OCI-M1 (cell line): Measurements from ENCODE around the gene CREB5.

Source experiments
- DNase-seq: peaks from one replicate; lab custom pipeline; 2025; lab: John Stamatoyannopoulos, UW

CREB5 gene

DNA sequence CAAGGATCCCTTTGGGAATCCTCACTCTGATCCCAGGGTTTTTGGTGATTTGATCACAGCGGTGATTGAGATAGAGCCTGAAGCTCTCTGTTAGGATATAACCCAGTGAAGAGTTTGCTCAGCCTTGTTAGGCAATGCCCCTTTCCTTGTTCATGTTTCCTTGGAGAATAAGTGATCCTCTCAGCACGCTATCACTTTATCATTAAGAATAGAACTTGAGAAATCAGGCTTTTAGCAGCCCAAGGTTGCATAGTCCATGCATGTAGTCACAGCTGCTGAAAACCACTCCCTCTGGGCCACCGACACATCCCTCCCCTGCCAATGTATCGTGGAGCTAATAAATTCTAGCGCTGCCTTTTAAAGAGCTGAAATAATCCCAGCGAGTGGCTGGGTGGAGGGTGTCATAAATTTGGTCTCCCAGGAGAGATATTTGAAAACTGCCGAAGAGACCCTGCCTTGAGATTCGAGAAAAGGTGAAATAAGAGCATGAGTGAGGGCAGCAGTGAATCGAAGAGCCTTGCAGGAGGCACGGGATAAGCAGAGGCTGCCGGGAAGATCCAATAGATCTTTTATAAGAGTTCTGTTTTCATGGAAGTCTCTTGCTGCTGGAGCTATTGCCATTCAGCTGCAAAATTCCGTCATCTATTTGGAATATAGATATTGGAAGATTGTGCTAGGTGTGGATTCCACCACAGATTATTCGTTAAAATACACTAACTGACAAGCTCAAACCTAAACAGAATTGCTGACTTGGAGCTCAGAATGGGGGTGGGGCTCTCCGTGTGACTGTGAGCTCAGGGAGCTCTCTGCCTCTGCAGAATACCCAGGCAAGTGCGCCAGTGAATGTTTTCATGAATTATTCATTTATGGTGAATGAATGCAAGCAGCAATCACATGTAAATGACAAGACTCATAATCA lies 296.0 kb downstream of the CREB5 start:
- no peak for DNase-seq

DNA sequence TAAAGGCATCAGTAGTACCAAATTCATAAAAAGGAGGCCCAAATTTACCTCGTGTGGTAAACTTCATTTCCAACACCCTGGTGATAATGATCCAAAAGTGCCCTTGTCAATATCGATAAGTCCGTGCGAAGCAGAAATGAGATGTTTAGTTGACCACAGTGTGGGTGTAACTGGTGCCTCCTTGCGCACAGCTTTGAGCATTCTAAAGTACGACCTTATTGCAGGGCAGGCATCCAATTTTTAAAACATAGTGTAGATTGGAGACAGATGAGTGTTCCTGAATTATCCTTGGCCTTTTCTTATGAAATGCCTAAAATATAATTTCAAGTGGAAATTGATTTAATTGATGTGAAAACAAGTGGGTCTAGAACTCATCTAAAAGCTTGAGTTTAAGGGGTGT lies 297.4 kb downstream of the CREB5 start:
- DNase-seq, result no peak

DNA sequence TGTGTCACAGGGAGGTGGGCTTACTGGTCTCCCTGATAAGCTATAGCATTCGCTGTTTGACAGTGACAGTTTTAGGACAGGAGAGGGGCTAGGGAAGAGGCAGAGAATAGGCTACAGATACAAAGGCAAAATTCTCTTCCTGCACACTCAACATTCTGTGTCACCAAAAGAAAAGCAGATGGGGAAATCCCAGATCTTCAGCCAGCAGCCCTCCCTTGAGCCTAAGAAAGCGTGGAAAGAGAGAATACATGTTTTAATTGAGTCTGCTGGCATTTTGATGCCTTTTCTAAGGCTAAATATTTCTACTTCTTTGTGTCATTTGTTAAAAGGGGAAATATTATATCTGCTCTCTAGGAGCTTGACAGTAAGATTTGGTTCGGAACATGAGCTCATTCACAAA lies 298.8 kb downstream of the CREB5 start:
- DNase-seq, result no peak

DNA sequence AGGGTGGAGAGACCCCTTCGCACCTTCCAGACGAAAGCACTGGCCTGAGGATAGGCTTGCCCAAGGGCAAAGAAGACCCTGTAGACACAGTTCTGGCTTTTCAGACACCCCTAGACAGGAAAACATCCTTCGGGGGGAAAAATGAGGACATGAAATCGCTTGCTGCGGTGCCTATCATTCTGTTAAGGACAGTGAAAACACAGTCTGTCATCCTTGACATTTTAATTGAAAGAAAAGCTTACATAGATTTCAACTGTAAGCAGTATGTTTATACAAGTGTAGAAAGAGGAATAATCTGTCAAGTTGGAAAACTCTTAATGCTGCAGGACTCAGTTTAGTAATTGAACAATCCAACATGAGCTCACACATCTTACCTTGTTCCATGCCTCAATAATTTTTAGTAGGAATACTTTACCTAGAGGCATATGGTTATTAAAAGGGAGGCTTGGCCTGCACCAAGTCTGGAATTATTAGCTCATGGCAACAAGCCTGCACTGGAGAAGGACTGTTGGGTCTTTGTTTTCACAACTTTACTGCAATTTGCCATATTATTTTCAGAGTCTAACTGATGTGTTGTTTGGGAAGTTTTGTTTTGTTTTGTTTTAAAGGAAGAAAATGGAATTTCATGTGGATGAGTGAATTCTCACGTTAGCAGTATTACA lies 302.3 kb downstream of the CREB5 start:
- DNase-seq, result no peak

DNA sequence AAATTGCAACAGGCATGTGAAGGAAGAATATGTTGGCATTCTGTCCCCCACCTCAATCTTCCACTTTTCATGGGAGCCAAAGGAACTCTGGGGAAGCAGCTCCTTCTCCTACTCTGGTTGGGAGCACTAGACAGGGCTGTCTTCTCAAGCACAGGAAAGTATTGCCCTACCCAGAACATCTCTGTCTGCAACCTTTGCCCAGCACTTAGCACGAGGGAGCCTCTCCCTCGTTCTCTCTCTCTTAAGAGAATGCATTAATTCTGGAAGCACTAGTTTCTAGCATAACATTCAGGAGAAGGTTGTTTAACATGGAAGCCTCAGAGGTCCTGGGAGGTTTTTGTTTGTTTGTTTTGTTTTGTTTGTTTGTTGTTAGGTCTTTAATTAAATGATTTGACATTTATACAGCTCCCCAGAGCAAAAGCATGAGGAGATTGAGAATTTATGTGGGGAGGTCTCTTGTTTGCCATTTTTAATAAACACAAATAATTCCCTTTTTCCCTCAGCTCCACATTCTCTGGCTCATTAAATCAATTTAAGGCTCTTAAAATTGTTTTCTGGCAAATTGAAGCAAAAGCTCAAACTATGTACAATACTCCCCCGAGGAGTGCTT lies 305.2 kb downstream of the CREB5 start:
- no peak for DNase-seq

DNA sequence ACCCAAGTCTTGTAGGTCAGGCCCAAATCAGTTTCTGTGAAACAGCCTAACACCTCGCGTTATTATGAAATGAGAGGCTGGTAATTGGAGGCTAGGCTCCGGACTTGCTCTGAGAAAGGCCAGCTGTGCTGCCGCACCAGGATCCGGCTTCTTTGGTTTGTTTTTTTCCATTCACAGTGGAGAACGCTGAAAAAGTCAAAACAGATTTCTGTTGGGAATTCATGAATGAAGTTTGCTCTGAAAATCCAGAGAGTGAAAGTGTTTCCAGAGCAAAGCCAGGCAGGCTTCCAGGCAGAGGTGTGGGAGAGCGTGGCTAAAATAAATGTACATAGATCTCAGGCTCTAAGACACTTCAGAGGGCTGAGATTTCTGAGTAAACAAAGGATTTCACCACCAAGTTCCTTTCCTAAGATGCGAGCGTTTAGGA lies 305.8 kb downstream of the CREB5 start:
- DNase-seq, result no peak

DNA sequence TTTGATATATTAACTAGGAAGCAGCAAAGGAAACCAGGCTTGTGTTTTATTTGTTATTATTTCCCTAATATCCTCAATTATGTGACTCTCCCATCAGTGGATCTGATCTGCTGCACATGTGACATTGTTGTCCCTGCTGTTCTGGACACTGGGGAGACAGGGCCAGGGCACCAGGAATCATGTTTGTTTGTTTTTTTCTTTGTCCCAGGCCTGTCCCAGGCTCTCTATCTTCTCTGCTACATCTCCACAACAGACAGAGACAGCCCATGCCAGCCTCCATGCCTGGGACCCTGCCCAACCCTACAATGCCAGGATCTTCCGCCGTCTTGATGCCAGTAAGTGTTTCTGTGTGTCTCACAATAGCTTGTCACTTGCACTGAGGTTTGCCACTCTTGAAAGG lies 306.2 kb downstream of the CREB5 start:
- no peak for DNase-seq

DNA sequence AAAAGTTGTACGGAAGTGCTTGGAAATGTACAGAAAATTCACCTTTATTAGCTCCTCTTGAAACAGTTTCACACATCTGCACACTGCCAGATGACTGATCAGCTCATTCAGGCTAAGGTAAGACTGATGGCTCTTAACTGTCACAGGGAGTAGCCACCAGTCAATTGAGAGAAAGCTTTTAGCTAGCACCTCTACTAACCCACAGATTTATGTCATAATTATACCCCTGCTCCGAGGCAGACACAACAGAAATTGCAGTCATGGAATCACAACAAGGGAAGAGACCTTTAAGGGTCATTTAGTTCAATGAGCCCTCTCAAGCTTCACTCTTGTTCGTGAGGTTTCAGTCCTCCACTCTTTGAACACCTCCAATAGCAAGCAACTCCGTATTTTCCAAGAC lies 310.4 kb downstream of the CREB5 start:
- no peak for DNase-seq

DNA sequence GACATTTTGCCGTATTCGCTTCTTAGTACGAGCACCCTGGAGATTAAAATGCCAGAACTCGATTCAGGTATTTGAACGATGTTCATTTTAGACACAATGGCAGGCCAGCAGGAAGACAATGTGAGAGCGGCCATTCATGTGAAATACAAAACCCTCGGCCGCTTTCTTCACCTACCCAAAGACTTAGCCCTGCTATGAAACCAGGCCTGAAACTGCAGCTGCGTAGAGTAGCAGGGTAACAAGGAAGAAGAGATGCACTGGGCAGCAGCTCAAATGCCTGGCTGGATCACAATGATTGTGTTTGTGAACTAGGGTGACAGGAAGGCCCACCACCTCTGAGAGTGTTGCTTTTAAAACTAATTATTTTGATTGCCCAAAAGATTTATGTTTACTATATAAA lies 311.0 kb downstream of the CREB5 start:
- DNase-seq, result no peak

DNA sequence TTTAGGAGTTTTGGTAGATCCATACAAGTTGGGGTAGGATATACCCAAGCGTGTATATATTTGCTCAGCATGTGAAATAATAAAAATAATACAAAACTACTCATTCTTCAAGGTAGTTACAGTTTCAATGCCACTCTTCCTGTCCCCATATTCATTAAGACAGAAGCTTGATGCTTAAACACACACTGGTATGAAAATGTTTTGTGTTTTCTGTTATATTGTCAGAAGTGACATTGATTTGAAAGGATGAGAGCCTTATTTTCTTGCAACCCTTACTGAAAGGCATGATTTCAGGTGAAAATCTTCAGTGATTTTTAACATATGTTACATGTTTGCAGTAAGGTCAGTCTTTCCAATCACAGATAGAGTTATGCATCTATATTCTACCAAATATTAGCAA lies 312.2 kb downstream of the CREB5 start:
- DNase-seq, result no peak

DNA sequence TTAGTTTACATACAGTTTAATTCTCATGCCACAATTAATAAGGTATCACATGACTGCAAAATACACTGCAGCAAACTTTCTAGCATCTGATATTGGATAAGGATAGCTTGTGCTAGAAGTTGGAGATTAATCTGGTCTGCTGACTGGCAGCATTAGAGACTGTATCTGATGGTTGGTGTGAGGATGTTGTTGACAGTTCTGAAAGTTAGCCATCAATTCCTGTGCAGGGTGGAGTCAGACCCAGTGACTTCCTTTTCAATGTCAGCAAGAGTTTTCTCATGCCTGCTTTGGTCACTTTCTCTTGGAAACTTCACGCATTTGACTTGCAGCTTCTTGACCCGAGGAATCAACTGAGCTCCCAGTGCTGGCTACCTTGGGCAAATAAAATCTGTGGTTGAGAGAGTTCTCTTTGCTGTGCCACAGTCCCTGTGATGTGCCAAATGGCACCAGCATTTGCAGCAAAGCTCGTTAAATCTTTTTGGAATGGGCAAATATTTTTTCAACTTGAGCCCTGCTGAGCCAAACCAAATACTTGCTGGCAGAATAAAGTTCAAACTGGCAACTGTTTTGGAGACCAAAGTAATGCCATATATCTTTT lies 312.8 kb downstream of the CREB5 start:
- DNase-seq, result no peak

DNA sequence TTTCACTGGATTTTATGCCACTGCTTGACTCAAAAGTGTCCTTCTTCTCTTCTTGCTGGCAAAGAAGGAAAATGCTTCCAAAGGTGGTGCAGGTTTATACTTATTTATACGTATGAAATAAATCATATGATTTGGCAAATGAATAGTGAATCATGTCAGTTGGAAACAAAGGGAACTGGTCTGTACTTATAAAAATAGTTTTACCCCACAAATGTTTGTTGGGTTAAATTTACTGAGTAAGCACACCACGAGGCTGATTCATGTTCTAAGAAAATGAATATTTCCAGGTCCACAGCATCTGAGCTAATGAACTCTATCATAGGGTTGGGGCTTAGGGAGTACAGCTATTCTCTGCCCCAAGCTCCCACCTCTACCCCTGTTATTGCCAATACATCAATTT lies 313.6 kb downstream of the CREB5 start:
- no peak for DNase-seq

DNA sequence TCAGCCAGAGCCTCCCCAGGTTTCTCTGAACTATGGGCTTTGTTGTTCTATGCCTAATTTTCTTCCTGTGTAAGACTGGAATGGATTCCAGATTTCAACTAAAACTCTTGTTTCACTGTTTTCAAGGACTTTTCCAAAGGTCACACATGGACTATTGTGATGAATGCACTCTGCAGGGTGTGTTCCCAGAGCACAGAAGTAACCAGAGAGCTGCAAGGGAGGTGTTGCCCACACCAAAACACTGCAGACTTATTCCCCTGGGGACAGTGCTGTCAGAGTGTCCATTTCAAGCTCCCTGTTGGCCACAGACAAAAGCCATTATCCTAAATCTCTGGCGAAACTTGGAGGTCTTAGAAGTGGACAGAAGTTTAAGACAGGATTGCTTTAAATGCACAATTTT lies 314.2 kb downstream of the CREB5 start:
- DNase-seq, result no peak

DNA sequence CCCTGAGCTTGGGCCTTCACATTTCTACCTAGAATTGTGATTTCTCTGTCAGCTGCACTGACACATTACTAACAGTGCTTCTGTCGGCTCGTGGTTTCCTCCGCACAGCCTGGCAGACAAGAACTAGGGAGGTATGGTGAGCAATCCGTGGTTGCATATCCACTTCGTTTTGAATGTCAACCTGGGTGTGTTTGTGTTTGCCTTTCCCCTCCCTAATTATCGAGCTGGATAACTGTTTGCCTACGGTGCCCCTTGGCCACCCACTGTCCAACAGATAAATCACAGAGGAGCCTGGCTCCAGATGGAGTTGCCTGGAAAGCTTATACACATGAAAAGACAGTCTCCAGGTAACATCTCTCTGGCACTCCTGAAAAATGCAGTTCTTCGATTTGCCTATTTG lies 317.0 kb downstream of the CREB5 start:
- DNase-seq, result no peak

DNA sequence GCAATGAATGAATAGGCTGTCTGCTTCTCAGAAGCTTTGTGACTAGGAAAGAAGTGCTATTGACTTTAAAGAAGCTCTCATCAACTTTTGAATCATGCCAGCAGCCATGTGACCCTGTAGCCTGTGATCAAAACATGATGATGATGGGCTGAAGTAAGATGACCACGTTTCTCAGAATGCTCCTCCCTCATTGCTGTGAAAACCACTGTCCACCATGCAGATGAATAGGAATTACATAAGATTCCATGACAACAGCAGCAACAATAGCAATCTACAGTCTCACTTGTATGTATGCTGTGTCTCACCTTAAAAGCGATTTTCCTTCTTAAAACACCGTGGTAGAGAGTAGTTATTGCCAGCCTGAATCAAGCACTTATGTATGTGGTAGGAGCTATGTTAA lies 317.4 kb downstream of the CREB5 start:
- DNase-seq, result no peak

DNA sequence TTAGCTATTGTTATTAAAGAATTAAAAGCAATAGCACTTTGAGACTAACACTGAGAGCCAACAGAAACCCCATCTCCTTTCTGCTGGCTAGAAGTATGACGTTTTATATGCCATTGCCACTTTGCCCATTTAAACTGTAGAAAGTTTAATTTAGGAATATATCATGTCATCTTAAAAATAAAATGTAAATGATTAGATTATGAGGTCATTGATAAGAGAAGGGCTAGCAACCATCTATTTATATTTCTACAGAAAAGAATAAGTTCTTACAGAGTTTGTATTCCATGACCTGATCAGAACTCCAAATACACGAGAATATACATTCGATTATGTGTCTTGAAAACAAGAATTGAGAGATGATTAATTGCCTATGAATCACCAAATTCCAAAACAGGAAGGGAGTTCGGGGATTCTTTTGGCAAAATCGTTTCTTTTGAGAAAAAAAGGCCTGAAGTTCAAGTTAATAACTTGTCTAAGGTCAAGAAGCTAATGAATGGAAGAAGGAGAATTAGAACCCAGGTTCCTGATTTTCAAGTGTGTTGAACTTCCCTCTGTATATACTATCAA lies 318.9 kb downstream of the CREB5 start:
- no peak for DNase-seq

DNA sequence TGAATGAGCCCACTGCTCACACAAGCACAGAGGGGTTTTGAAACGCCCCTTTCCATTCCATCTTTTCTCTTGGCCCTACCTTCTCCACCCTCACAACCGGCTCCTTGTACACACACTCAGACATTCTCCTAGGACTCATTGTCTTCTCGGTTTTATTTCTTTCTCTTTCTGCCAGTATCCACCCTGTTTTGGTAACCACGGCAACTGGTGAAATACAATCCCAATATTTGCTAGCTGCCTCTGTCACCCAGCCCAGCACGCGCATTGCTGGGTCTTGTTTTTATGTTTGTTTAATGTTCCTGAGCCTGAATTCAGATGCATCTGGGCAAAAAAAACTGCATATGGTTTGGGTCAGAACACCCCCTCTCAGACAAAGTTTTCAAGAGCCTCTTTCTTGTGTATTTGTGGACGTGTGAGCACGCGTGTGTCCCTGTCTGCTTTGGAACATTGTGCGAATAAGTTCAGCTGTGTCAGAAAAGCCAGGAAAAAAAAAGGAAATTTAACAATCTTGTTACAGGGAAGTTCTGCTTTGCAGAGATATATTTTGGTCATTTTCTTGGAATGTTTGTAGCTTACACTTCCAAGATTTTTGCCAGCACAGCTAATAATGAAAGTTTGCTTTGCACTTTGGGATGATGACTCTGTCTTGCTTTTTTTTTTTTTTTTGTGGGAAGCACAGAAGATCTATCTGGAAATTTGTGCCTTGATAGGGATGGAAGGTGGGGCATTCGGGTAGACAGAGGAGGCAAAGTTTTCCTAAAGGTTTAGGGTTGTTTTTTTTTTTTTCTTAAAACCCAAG lies 320.0 kb downstream of the CREB5 start:
- DNase-seq, result no peak

DNA sequence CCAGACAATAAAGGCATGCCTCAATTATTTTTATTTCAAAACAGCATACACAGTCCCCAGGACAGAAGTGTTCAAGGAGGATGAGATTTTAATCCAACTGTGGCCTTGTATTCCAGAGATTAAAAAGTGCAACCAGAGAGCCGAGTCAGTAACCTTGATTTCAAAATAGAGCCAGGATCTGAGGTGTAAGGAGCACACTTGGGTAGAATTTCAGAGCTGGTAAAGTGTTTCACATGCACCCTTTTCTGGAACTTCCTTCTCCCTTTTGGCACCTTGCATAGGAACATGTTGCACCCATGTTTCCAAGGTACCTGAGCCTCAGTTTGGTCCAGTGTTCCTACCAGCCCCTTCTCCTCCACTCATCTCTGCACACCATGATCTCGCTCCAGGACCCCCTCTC lies 320.7 kb downstream of the CREB5 start:
- no peak for DNase-seq

DNA sequence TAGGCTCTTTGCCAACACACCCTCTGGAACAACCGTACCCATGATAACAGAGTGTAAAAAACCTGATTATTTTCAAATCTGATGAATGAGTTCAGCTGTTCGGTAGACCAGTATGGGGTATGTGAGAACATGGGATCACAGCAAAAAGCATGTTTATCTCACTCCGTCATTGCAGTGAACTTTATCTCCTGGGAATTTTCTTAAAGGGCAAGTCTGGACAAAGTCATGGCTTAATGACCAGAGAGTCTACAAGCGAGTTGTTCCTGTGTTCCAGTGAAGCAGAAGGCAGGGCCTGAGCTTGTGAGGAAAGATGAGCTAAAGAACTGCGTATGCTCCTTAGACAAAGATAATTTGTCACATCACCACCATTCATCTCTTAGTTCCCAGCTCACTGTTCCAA lies 326.1 kb downstream of the CREB5 start:
- no peak for DNase-seq

DNA sequence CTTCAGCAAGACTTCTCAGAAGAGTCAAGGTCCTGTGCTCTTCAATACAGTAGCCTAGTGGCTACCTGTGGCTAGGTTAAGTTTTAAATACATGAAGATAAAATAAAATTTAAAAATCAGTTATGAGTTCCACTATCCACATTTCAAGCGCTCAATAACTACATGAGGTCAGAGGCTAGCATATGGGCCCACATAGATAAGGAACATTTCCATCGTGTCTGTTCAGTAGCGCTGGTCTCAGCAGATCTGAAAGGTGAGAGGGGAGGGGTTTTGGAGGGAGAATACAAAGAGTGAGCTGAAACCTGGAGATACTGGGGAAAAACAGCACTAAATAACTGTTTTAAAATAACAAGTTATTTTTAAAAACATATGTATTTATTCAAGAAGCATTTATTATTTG lies 326.8 kb downstream of the CREB5 start:
- DNase-seq, result peak; percentile 7

DNA sequence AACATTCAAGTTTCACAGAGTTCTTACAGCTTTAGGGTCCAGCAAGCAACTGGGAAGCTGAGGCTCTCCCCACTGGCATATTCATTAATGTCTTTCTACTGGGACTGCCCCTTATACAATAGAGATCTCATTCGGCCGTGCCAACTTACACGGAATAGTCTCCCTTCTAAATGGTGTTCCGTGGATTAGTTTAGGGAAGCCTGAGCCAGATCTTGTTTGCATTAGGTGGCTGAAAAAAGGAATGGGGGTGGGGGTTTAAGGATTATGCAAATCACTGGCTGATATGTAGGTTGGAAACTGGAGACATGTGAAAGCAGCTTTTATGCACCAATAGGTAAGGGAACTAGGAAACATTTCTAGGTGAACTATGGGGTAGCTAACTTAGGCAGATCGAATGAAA lies 327.5 kb downstream of the CREB5 start:
- DNase-seq, result no peak

DNA sequence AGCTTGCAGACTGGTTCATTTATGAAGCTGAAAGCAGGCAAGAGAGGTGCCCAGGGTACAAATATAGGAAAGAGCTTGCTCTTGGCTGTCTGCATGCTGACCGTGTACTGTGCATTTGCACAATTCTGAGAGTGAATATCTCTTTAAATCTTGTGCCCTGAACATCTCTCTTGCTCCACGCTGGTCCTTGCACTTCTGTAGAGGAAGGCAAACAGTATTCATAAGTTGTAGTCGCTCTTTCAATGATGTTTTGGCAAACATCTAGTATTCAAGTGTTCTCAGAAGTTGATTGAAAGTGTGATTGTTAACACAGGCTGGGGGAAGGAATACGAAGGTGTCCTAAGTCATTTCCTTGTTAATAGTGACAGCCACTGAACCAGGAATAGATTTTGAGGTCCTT lies 332.6 kb downstream of the CREB5 start:
- DNase-seq, result no peak
